Glutamatergic neuron (in vitro differentiated cells): ENCODE measurements around the gene SRSF7. TPM values are rescaled to one million over a fixed set of nuclear protein-coding genes. Genes with fewer than 3 reads are reported as not detected.
"Not testable (repeated sequence)": the region's sequence is repeated elsewhere in the genome, so short reads cannot be mapped to it uniquely, and the experiment has no call there.

Source experiments
- DNase-seq: peaks from one replicate; pipeline ENCODE4 v3.0.0; 2022
- H3K27ac Mint-ChIP-seq: one replicate; pipeline ENCODE4 v1.8.0; 2020; ENCODE audit warnings: mild to moderate bottlenecking, mixed read lengths, inconsistent platforms; ENCODE audit not compliant: unreplicated experiment
- H3K27me3 Mint-ChIP-seq: one replicate; pipeline ENCODE4 v1.8.0; 2020; ENCODE audit warnings: mild to moderate bottlenecking, moderate library complexity, mixed read lengths, inconsistent platforms; ENCODE audit not compliant: unreplicated experiment
- H3K36me3 Mint-ChIP-seq: one replicate; pipeline ENCODE4 v1.8.0; 2020; ENCODE audit warnings: mild to moderate bottlenecking, mixed read lengths, inconsistent platforms; ENCODE audit not compliant: unreplicated experiment
- H3K4me1 Mint-ChIP-seq: one replicate; pipeline ENCODE4 v1.8.0; 2020; ENCODE audit warnings: mild to moderate bottlenecking, low read depth, mixed read lengths, inconsistent platforms; ENCODE audit not compliant: unreplicated experiment
- H3K4me3 Mint-ChIP-seq: one replicate; pipeline ENCODE4 v1.8.0; 2020; ENCODE audit warnings: mild to moderate bottlenecking, mixed read lengths, inconsistent platforms; ENCODE audit not compliant: unreplicated experiment
- H3K9me3 Mint-ChIP-seq: one replicate; pipeline ENCODE4 v1.8.0; 2020; ENCODE audit warnings: mild to moderate bottlenecking, moderate library complexity, mixed read lengths, inconsistent platforms; ENCODE audit not compliant: unreplicated experiment
- CTCF ChIP-seq: fragments of 200-600 bp; sonication (generic); IDR thresholded peaks from one replicate; pipeline ENCODE4 v1.5.0; 2021; ENCODE audit not compliant: partially characterized antibody, unreplicated experiment
- total RNA-seq: library from RNA; stranded (reverse); fragmentation: NEBNext Ultra II Directional; extraction: Animal tissue kit (Norgen Biotek cat#: 25700); gene quantifications from one replicate; pipeline ENCODE4 v1.2.1, GENCODE V29; 2021; ENCODE audit not compliant: unreplicated experiment

The SRSF7 gene
- total RNA-seq, 1 donor from 2014 or later, result 155 TPM

- H3K4me3 Mint-ChIP-seq, result no peak overlapping the region
Measured at GRCh38 chr2:38718601-38719000, 32.6 kb downstream of the SRSF7 start.

DNA sequence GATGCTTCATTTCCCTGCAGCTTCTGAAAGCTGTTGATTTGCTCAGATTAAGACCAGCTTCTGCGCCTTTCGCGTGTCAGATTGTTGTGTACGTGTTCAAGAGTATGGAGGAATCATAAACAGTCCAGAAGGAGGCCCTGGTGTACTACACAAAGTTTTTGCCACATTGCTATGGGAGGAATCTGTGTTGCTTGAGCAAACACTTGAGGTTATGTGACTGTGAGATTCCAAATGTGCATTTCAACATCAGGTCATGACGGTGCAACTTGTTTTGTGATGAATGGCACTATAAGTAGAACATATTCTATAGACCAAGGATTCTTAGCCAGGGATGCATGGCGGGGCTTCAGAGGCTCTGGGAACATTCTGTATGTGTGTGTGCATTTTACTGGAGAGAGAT, 35.0 kb downstream of the SRSF7 start:
- peaks cover 6% of the 10 kb centered on the region for H3K36me3 Mint-ChIP-seq
- H3K9me3 Mint-ChIP-seq, result peaks cover 1% of the 10 kb centered on the region
- no peak for TF ChIP-seq CTCF
- DNase-seq, result no peak
- H3K4me3 Mint-ChIP-seq, result no peak overlapping the region
- no peak overlapping the region for H3K27ac Mint-ChIP-seq
- no peaks in the 10 kb centered on the region for H3K27me3 Mint-ChIP-seq
- H3K4me1 Mint-ChIP-seq, result no peaks in the 10 kb centered on the region

More at GRCh38 chr2:38718601-38719000, 32.6 kb downstream of the SRSF7 start:
- Mint-ChIP-seq H3K27ac (no peak overlapping the region), H3K27me3 (no peaks in the 10 kb centered on the region), H3K36me3 (no peaks in the 10 kb centered on the region), H3K9me3 (no peaks in the 10 kb centered on the region), H3K4me1 (peaks cover 2% of the 10 kb centered on the region)
- TF ChIP-seq CTCF, result no peak
- no peak for DNase-seq

- H3K36me3 Mint-ChIP-seq, DNase-seq, H3K4me3 Mint-ChIP-seq: not testable (repeated sequence)
Measured at GRCh38 chr2:38714941-38715340, 36.2 kb downstream of the SRSF7 start.

DNA sequence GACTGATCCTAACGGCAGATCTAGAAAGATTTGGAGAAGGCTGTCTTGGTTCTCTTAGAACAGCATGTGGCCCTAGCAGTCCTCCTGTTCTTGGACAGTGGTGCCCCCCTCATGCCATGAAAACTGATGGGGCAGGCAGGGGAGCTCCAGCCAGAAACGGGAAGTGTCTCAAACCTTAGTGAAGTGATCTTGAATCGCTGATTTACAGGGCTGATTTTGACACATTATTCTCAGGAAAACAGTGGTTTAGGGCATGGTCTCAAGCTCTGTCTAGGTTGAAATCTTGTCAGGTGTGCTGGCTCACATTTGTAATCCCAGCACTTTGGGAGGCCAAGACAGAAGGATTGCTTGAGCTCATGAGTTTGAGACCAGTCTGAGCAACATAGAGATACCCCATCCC, 37.8 kb downstream of the SRSF7 start:
- Mint-ChIP-seq H3K27me3 (no peaks in the 10 kb centered on the region), H3K27ac (no peak overlapping the region), H3K4me3 (no peak overlapping the region), H3K4me1 (peaks cover 4% of the 10 kb centered on the region), H3K9me3 (peaks cover 1% of the 10 kb centered on the region), H3K36me3 (peaks cover 6% of the 10 kb centered on the region)
- TF ChIP-seq CTCF, result no peak
- no peak for DNase-seq

More at GRCh38 chr2:38714941-38715340, 36.2 kb downstream of the SRSF7 start:
- not testable (repeated sequence) for H3K27ac Mint-ChIP-seq, H3K9me3 Mint-ChIP-seq, H3K4me1 Mint-ChIP-seq, H3K27me3 Mint-ChIP-seq

DNA sequence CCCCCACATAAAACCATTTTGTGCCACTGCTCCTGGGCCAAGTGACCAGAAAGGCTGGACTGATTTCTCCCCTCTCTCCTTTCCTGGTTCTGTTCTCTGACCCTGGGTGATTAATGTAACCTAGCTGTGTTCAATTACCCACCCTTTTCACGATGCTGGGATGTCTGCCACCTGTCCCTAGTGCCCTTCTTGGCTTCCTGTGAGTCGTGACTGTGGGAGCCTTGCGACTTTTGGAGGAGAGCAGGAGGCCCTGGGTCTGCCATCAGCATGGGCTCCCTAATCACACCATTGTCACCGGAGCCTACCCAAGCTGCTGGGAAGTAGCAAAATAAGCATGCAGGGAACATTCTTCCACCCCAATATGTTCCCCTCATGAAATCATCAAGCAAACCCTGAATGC, 38.3 kb downstream of the SRSF7 start:
- no peak overlapping the region for H3K4me3 Mint-ChIP-seq
- peaks cover 6% of the 10 kb centered on the region for H3K36me3 Mint-ChIP-seq
- peaks cover 4% of the 10 kb centered on the region for H3K4me1 Mint-ChIP-seq
- H3K27ac Mint-ChIP-seq, result no peak overlapping the region
- DNase-seq, result no peak
- peaks cover 1% of the 10 kb centered on the region for H3K9me3 Mint-ChIP-seq
- TF ChIP-seq CTCF, result no peak
- no peaks in the 10 kb centered on the region for H3K27me3 Mint-ChIP-seq

- Mint-ChIP-seq H3K4me1 (peaks cover 4% of the 10 kb centered on the region), H3K4me3 (no peak overlapping the region), H3K27me3 (no peaks in the 10 kb centered on the region), H3K27ac (no peak overlapping the region), H3K9me3 (peaks cover 1% of the 10 kb centered on the region), H3K36me3 (peaks cover 6% of the 10 kb centered on the region)
- no peak for DNase-seq
- no peak for TF ChIP-seq CTCF
Measured at GRCh38 chr2:38712413-38712812, 38.7 kb downstream of the SRSF7 start.
